ENCODE data around the gene JAK2.

Gene JAK2

DNA sequence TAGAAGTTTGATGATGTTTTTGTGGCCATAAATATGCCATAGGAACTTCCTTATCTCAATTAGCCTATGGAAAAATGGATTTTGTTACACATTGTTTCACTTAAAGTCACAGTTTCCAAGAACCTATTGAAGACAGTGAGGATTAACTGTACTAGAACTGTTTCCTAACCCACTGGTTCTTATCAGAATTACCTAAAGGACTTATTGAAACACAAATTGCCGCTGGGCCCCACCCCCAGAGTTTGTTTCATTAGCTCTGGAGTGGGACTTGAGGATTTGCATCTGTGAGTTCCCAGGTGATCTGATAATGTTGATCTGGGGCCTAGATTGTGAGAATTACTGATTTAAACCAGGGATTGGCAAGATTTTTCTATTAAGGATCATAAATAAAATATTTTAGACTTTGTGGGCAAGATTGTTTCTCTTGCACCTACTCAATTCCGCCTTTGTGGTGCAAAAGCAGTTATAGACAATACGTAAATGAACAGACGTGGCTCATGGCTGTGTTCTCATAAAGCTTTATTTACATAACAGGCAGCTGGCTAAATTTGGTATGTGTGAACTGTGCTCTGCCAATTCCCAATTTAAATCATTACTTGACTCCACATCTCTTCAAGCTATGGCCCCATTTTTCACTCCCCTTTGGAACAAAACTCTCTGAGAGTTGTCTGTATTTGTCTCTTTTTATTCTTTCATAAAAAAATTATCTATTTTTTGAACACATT lies 9.3 kb downstream of the JAK2 start:
- CTCF ChIA-PET = interaction anchor here (0.6 to 1.2 kb wide), 2 partner anchors 201 to 231 kb away, joined by 3 to 4 read pairs; partner anchors contain the start of gene RCL1
- POLR2A ChIA-PET = no interaction called here
- no peak overlapping the region for H3K4me3 ChIP-seq (ENCODE audit: low read depth, low read length)
- peaks cover 0 to 10% of the 10 kb centered on the region in 2 experiments; a peak in 1 of 3 replicates for H3K36me3 ChIP-seq (ENCODE audit: control insufficient read depth in 2 of 2, insufficient read depth in 1 of 2, low read length in 2 of 2)
- H3K9me3 ChIP-seq (ENCODE audit: control insufficient read depth, insufficient read depth, low read depth, low read length) = no peaks in the 10 kb centered on the region
- no peak for TF ChIP-seq ZNF433 (tag by site-specific recombination; IDR thresholded peaks at IDR 0.05; ENCODE audit: low read depth)
- TF ChIP-seq, protein P1, sequence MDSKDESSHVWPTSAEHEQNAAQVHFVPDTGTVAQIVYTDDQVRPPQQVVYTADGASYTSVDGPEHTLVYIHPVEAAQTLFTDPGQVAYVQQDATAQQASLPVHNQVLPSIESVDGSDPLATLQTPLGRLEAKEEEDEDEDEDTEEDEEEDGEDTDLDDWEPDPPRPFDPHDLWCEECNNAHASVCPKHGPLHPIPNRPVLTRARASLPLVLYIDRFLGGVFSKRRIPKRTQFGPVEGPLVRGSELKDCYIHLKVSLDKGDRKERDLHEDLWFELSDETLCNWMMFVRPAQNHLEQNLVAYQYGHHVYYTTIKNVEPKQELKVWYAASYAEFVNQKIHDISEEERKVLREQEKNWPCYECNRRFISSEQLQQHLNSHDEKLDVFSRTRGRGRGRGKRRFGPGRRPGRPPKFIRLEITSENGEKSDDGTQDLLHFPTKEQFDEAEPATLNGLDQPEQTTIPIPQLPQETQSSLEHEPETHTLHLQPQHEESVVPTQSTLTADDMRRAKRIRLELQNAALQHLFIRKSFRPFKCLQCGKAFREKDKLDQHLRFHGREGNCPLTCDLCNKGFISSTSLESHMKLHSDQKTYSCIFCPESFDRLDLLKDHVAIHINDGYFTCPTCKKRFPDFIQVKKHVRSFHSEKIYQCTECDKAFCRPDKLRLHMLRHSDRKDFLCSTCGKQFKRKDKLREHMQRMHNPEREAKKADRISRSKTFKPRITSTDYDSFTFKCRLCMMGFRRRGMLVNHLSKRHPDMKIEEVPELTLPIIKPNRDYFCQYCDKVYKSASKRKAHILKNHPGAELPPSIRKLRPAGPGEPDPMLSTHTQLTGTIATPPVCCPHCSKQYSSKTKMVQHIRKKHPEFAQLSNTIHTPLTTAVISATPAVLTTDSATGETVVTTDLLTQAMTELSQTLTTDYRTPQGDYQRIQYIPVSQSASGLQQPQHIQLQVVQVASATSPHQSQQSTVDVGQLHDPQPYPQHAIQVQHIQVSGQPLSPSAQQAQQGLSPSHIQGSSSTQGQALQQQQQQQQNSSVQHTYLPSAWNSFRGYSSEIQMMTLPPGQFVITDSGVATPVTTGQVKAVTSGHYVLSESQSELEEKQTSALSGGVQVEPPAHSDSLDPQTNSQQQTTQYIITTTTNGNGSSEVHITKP (tag by site-specific recombination; IDR thresholded peaks at IDR 0.05) = no peak
- TF ChIP-seq ZFP69B (tag by site-specific recombination; IDR thresholded peaks at IDR 0.05) = no peak
- TF ChIP-seq ZNF558 (tag by site-specific recombination; IDR thresholded peaks at IDR 0.05) = 0 out of 2 replicates have a peak, but pooled peaks have one; percentile 22
- H3K4me1 ChIP-seq (ENCODE audit: control insufficient read depth, insufficient read depth, low read length) = no peaks in the 10 kb centered on the region
- H3K27ac ChIP-seq (ENCODE audit: extremely low read depth, low read depth, low read length) = no peak overlapping the region

DNA sequence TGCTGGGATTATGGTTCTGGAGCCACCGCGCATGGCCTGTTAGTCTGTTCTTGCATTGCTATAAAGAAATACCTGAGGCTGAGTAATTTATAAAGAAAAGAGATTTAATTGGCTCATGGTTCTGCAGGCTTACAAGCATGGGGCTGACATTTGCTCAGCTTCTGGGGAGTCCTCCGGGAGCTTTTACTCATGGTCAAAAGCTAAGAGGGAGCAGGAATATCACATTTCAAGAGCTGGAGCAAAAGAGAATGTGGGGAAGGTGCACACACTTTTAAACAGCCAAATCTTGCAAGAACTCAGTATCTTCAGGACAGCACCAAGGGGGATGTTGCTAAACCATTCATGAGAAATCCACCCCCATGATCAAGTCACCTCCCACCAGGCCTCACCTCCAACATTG lies 12.1 kb downstream of the JAK2 start:
- TF ChIP-seq ZFP37 (tag by site-specific recombination; IDR thresholded peaks at IDR 0.05) (no peak), MZF1 (tag by site-specific recombination; IDR thresholded peaks at IDR 0.05; ENCODE audit: borderline replicate concordance) (peak; percentile 79; the same call in 1 of the 2 replicates), ZNF48 (tag by site-specific recombination; IDR thresholded peaks at IDR 0.05) (no peak)
- Histone ChIP-seq H3K4me1 (ENCODE audit: control insufficient read depth, insufficient read depth, low read length) (no peaks in the 10 kb centered on the region), H3K27ac (ENCODE audit: extremely low read depth, low read depth, low read length) (no peak overlapping the region), H3K9me3 (ENCODE audit: control insufficient read depth, insufficient read depth, low read depth, low read length) (no peaks in the 10 kb centered on the region), H3K36me3 (ENCODE audit: control insufficient read depth in 2 of 2, insufficient read depth in 1 of 2, low read length in 2 of 2) (peaks cover 0 to 5% of the 10 kb centered on the region in 2 experiments; a peak in 1 of 3 replicates), H3K4me3 (ENCODE audit: low read depth, low read length) (no peak overlapping the region)
- CTCF ChIA-PET = interaction anchor here (1.3 kb wide), 1 partner anchor 9 kb away, joined by 4 read pairs; no protein-coding TSS in a partner anchor
- POLR2A ChIA-PET = no interaction called here

GRCh38 chr9:4997631-4998030 lies 12.6 kb downstream of the JAK2 start:
- H3K4me3 ChIP-seq (ENCODE audit: low read depth, low read length) = no peak overlapping the region
- ChIA-PET CTCF (interaction anchor here (0.7 to 1.3 kb wide), 2 partner anchors 10 to 15 kb away, joined by 4 read pairs; no protein-coding TSS in a partner anchor), POLR2A (no interaction called here)
- no peak overlapping the region for H3K27ac ChIP-seq (ENCODE audit: extremely low read depth, low read depth, low read length)
- H3K9me3 ChIP-seq (ENCODE audit: control insufficient read depth, insufficient read depth, low read depth, low read length) = no peaks in the 10 kb centered on the region
- H3K4me1 ChIP-seq (ENCODE audit: control insufficient read depth, insufficient read depth, low read length) = no peaks in the 10 kb centered on the region
- TF ChIP-seq ZNF140 (tag by site-specific recombination; IDR thresholded peaks at IDR 0.05) = no peak
- H3K36me3 ChIP-seq (ENCODE audit: control insufficient read depth in 2 of 2, insufficient read depth in 1 of 2, low read length in 2 of 2) = peaks cover 0 to 1% of the 10 kb centered on the region in 2 experiments; a peak in 1 of 3 replicates

DNA sequence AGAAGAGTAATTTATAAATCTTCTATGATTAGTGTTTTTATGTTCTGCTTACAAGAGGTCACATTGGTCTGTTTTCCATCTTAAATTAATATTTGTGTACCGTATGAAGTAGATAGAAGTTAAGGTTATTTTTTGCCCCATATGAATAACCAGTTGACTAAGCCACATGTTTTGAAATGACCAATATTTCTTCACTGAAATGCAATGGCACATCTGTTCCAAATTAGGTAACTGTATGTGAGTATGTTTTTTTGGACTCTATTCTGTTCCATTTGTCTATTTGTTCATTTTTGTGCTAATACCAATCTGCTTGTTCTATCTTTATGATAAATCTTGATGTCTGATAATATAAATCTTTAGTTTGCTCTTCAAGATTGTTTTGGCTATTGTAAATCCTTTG lies 17.7 kb downstream of the JAK2 start:
- Histone ChIP-seq H3K4me3 (ENCODE audit: low read depth, low read length) (no peak overlapping the region), H3K27ac (ENCODE audit: extremely low read depth, low read depth, low read length) (no peak overlapping the region), H3K36me3 (ENCODE audit: control insufficient read depth in 2 of 2, insufficient read depth in 1 of 2, low read length in 2 of 2) (no peaks in the 10 kb centered on the region), H3K9me3 (ENCODE audit: control insufficient read depth, insufficient read depth, low read depth, low read length) (no peaks in the 10 kb centered on the region), H3K4me1 (ENCODE audit: control insufficient read depth, insufficient read depth, low read length) (no peaks in the 10 kb centered on the region)
- ChIA-PET POLR2A (no interaction called here), CTCF (no interaction called here)
- TF ChIP-seq ZNF426 (tag by site-specific recombination; IDR thresholded peaks at IDR 0.05) = no peak
- no peak for TF ChIP-seq ZNF391 (tag by site-specific recombination; IDR thresholded peaks at IDR 0.05; ENCODE audit: borderline replicate concordance, low read depth)
- no peak for TF ChIP-seq ZNF555 (tag by site-specific recombination; conservative IDR thresholded peaks at IDR 0.05)
- TF ChIP-seq, protein P2, sequence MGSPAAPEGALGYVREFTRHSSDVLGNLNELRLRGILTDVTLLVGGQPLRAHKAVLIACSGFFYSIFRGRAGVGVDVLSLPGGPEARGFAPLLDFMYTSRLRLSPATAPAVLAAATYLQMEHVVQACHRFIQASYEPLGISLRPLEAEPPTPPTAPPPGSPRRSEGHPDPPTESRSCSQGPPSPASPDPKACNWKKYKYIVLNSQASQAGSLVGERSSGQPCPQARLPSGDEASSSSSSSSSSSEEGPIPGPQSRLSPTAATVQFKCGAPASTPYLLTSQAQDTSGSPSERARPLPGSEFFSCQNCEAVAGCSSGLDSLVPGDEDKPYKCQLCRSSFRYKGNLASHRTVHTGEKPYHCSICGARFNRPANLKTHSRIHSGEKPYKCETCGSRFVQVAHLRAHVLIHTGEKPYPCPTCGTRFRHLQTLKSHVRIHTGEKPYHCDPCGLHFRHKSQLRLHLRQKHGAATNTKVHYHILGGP (tag by site-specific recombination; IDR thresholded peaks at IDR 0.05) = no peak
- TF ChIP-seq ATF2 (tag by site-specific recombination; IDR thresholded peaks at IDR 0.05; ENCODE audit: low read depth) = no peak
- TF ChIP-seq ZFP69B (tag by site-specific recombination; IDR thresholded peaks at IDR 0.05) = no peak
- TF ChIP-seq ZNF776 (tag by site-specific recombination; IDR thresholded peaks at IDR 0.05; ENCODE audit: borderline replicate concordance) = no peak
- TF ChIP-seq, protein P3, sequence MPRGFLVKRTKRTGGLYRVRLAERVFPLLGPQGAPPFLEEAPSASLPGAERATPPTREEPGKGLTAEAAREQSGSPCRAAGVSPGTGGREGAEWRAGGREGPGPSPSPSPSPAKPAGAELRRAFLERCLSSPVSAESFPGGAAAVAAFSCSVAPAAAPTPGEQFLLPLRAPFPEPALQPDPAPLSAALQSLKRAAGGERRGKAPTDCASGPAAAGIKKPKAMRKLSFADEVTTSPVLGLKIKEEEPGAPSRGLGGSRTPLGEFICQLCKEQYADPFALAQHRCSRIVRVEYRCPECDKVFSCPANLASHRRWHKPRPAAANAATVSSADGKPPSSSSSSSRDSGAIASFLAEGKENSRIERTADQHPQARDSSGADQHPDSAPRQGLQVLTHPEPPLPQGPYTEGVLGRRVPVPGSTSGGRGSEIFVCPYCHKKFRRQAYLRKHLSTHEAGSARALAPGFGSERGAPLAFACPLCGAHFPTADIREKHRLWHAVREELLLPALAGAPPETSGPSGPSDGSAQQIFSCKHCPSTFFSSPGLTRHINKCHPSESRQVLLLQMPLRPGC (tag by site-specific recombination; IDR thresholded peaks at IDR 0.05) = no peak
- TF ChIP-seq ZNF274 (IDR thresholded peaks at IDR 0.05; ENCODE audit: low read length) = no peak
- TF ChIP-seq ZNF274 (tag by site-specific recombination; IDR thresholded peaks at IDR 0.05; ENCODE audit: borderline replicate concordance) = no peak
- TF ChIP-seq ZNF202 (tag by site-specific recombination; IDR thresholded peaks at IDR 0.05; ENCODE audit: borderline replicate concordance) = no peak
